ENCODE measurements around the gene WWP2. TPM values are rescaled to one million over a fixed set of nuclear protein-coding genes. Genes with fewer than 3 reads are reported as not detected.

WWP2 gene
- total RNA-seq, 1 experiment from 2014 or later, result 21.7 TPM

GRCh38 chr16:69921127-69921526, 159.0 kb downstream of the WWP2 start:
- DNase-seq (ENCODE audit: extremely low read depth, low read depth), result no peak

GRCh38 chr16:69922200-69922599, 160.1 kb downstream of the WWP2 start:
- DNase-seq (ENCODE audit: extremely low read depth, low read depth), result no peak

DNA sequence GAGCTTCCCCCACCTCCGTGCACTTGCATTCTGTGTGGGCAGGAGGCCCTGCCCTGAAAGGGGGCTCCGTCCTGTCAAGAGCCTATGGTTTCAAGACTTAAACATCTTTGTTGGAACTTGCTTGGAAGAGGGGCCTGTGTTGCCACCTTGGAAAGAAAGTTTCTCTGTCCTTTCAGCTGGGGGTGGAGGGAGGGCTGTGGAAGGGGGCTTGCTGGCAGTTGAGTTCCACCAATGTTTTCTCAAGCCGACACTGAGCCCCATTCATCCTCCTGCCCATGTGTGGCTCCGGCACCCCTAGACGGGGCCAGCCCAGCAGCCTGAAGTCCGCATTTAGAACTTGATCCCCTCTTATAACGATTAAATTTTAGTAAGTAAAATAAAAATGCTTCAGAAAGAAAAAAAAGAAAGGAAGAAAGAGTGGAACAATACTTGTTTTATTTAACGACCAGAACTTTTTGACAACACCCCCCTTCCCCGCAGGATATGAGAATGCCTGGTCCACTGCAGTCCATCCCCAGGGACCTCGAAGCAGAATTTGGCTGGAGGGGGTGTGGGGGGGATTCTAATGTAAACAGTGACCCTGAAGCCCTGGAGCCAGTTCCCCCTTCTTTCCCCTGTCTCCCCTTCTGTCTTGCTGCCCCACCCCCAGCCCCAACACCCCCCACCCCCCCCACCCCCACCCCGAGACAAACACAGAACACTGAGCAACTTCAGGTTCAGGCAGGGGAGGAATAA, 162.1 kb downstream of the WWP2 start:
- no peak for DNase-seq (ENCODE audit: extremely low read depth, low read depth)

- no peak for DNase-seq (ENCODE audit: extremely low read depth, low read depth)
Measured at GRCh38 chr16:69924777-69925191, 162.7 kb downstream of the WWP2 start.

DNA sequence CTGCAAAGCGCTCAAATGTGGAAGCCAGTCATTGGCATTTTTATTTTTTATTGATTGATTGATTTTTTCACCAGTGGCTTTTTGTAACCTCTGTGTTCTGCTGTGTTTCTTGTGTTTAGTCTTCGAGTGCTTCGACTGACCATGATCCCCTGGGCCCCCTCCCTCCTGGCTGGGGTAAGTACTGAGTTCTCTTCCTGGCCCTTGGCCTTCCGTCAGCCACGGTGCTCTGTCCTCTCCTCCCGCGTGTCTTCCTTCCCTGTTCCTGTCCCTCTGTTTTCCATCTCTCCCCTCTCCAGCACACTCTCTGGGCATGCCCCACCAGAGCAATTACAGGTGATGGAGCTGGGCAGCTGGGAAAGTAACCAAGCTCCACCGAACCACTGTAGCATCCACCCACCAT, 163.2 kb downstream of the WWP2 start:
- no peak for DNase-seq (ENCODE audit: extremely low read depth, low read depth)

GRCh38 chr16:69926241-69926640, 164.1 kb downstream of the WWP2 start:
- DNase-seq (ENCODE audit: extremely low read depth, low read depth), result no peak

GRCh38 chr16:69927056-69927757, 165.1 kb downstream of the WWP2 start:
- no peak for DNase-seq (ENCODE audit: extremely low read depth, low read depth)

- DNase-seq (ENCODE audit: extremely low read depth, low read depth), result no peak
Measured at GRCh38 chr16:69928856-69929400, 166.8 kb downstream of the WWP2 start.

GRCh38 chr16:69929480-69929879, 167.3 kb downstream of the WWP2 start:
- no peak for DNase-seq (ENCODE audit: extremely low read depth, low read depth)

DNA sequence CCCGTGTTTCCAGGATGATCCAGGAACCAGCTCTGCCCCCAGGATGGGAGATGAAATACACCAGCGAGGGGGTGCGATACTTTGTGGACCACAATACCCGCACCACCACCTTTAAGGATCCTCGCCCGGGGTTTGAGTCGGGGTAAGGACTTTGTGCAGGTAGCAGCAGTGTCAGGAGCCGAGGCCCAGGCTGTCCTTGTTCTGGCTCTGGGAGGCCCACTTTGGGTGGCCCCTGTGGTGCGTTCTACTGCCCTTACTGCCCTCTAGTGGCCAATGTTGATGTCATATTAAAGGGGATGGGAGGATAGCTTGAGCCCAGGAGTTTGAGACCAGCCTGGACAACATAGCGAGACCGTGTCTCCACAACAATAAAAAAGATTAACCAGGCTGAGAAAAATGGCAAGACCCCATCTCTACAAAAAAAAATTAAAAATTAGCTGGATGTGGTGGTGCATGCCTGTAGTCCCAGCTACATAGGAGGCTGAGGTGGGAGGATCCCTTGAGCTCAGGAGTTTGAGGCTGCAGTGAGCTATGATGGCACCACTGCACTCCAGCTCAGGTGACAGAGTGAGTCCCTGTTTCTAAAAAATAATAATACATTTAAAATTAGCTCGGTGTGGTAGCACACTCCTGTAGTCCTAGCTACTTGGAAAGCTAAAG, 168.1 kb downstream of the WWP2 start:
- peak; percentile 56 for DNase-seq (ENCODE audit: extremely low read depth, low read depth)

GRCh38 chr16:69931631-69932030, 169.5 kb downstream of the WWP2 start:
- DNase-seq (ENCODE audit: extremely low read depth, low read depth), result no peak

DNA sequence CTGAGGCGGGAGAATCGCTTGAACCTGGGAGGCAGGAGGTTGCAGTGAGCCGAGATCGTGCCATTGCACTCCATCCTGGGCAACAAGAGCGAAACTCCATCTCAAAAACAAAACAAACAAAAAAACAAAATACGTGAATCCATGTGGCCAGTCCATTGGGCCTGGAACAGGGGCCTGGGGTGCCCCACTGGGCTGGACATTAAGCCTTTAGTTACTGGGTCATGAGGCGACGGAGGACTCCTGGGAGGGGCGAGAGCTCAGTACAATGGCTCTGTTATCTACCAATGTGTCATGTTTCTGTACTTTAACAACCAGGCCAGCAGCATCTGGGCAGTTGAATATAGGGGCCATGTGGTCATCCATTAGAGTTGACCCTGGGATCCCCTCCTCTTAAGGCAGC, 170.1 kb downstream of the WWP2 start:
- DNase-seq (ENCODE audit: extremely low read depth, low read depth), result no peak

GRCh38 chr16:69932691-69933392, 170.7 kb downstream of the WWP2 start:
- DNase-seq (ENCODE audit: extremely low read depth, low read depth), result no peak

DNA sequence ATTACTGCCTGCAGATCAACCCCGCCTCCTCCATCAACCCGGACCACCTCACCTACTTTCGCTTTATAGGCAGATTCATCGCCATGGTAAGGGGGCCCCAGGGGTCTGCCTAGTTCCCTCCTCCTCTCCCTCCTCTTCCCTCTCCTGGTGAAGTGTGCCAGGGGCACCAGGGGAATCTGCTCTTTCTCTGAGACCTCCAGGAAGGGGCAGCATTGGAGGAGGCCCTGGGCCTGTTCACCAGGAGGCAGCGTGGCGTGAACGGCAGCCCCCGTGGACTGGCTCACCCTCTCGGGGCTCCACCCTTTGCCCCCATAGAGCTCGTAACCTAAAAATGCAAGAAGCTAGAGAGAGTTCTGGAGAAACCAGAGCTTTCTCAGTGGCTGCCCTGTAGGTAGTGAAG, 171.9 kb downstream of the WWP2 start:
- DNase-seq (ENCODE audit: extremely low read depth, low read depth), result no peak

- DNase-seq (ENCODE audit: extremely low read depth, low read depth), result no peak
Measured at GRCh38 chr16:69934751-69935150, 172.6 kb downstream of the WWP2 start.

- DNase-seq (ENCODE audit: extremely low read depth, low read depth), result no peak
Measured at GRCh38 chr16:69935278-69935711, 173.2 kb downstream of the WWP2 start.

DNA sequence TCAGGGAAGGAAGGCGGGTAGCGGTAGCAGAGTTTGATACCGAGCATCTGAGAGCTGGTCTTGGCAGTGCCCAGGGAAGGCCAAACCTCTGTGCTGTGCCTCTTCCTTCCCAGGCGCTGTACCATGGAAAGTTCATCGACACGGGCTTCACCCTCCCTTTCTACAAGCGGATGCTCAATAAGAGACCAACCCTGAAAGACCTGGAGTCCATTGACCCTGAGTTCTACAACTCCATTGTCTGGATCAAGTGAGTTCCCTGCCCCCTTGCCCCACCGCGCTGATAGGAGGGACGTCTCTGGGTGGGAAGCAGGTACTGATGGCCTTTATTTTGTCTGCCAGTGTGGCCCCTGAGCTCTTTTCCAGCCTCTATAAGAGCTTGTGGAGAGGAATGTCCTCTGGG, 173.6 kb downstream of the WWP2 start:
- DNase-seq (ENCODE audit: extremely low read depth, low read depth), result no peak

DNA sequence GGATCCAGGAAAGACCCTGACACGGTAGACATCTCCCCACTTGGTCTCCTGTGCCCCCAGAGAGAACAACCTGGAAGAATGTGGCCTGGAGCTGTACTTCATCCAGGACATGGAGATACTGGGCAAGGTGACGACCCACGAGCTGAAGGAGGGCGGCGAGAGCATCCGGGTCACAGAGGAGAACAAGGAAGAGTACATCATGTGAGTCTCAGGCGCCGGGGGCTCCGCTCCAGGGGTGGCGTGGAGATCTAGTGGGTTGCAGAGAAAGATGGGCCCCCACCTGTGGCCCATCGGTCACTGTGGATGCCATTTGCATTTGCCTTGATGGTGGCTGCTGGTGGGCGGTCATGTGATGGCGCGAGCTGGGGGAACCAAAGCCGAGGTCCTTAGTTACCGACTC, 174.1 kb downstream of the WWP2 start:
- DNase-seq (ENCODE audit: extremely low read depth, low read depth), result no peak

DNA sequence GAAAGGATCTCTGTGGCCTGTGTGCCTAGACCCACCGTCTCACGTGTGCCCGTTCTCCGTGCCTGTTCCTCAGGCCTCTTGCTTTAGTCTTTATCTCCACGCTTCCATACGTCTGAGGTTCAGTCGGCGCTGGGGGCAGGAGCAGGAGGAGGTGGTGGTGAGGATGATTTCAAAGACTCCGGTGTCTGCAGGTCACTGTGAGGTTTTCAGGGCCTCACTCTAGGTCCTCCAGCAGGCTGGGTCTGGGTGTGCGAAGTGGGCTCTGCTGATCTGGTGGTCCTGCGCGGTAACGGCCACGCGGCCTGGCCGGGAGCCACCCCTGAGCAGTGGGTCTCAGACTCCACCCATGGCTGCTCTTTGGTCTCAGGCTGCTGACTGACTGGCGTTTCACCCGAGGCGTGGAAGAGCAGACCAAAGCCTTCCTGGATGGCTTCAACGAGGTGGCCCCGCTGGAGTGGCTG, 174.6 kb downstream of the WWP2 start:
- no peak for DNase-seq (ENCODE audit: extremely low read depth, low read depth)

DNA sequence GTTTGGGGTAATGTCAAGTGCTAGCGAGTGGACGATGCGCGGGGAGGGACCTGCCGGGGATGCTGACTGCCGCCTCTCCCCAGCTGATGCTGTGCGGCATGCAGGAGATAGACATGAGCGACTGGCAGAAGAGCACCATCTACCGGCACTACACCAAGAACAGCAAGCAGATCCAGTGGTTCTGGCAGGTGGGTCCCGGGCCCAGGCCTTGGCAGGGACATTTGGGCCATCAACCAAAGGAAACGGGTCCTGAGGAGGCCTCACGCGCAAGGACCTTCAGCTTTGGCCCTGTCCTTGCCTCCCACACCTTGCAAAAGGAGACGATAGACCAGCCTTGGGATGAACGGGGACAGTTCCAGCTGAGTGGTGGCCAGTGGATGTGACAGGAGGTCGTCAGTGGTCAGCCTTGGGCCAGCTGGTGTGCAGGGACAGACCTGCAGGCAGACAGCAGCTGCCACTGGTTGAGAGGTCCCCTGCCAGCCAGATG, 175.4 kb downstream of the WWP2 start:
- peak; percentile 41 for DNase-seq (ENCODE audit: extremely low read depth, low read depth)
